MV-4-11 (cell line): Measurements from ENCODE around the gene APOBEC2.

Experiments
- DNase-seq: peaks from one replicate; lab custom pipeline; 2025; lab: John Stamatoyannopoulos, UW

The APOBEC2 gene

DNA sequence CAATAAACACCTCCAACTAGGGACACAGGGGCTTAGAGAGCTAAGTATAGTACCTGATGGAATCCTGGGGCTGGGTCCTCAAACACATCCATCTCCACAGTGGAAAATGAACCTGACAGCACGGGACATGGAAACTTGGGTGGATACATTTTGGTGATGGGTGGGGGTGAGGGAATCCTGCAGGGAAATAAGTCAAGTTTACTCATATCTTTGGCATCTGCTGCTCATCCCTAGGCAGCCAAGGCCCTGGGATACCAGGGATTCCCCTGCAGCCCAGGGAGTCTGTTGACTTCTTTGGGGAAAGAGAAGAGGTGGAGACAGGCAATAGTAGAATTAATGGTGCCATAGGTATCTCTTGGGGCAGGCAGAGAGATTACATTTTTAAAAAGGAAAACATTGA is 6.6 kb downstream of the APOBEC2 start:
- no peak for DNase-seq

DNA sequence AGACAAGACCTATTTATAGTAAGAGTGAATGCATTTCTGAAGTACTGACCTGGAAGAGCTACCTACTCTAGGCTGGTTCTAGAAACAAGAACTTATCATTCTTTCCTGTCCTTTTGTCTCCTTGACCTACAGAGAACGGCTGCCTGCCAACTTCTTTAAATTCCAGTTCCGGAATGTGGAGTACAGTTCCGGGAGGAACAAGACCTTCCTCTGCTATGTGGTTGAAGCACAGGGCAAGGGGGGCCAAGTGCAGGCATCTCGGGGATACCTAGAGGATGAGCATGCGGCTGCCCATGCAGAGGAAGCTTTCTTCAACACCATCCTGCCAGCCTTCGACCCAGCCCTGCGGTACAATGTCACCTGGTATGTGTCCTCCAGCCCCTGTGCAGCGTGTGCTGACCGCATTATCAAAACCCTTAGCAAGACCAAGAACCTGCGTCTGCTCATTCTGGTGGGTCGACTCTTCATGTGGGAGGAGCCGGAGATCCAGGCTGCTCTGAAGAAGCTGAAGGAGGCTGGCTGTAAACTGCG is 8.3 kb downstream of the APOBEC2 start:
- DNase-seq = no peak

DNA sequence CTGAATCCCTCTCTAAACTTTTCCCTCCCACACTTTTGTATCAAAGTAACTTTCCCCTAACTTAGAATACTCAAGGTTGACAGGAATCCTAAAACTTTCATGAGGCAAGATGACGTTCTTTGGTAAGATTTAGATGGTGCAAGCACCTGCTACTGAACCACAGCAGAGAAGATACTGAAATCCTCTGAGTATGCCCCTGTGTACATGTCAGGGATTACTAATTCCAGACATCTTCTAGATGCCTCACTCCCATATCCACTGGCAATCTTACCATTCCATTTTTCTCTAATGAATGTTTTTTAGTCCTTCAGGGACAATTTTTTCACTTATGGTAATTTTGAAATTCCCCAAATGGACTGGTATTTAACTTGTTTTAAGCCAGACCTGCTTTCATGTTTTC is 9.1 kb downstream of the APOBEC2 start:
- DNase-seq = no peak

DNA sequence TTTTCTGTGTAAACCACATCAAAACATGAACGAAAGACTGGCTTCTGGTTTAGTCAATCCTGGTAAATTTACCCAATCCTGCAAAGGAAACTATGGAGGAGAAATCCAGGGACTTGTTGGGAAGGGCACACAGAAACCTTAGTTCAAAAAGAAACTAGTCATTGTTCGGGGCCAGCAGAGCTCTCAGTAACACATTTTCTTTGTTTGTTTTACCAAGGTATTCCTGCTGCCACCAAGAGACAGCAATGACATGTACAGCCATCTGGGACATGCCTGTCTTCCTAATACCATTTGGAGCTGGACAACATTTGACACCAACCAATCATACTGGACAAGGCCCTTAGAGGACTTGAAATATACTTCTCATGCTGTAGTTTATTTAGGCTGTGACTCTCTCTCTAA is 10.9 kb downstream of the APOBEC2 start:
- no peak for DNase-seq

DNA sequence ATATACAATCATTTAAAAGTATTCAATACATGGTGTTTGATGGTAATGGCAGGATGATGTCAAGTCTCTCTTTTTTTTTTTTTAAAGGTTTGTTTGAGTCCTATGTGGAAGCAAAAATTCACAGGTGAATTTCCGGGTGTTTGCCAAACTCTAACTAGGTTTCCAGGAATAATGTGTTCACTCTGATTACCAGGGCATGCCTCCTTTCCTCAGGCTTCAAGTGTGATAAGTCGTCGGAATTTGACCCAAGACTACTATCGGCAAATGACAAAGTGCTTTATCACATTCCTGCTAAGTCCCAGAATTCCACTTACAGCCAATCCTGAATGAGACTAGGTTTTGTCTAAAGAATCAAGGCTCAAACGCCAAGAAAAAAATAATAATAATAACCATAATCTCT is 11.8 kb downstream of the APOBEC2 start:
- no peak for DNase-seq

DNA sequence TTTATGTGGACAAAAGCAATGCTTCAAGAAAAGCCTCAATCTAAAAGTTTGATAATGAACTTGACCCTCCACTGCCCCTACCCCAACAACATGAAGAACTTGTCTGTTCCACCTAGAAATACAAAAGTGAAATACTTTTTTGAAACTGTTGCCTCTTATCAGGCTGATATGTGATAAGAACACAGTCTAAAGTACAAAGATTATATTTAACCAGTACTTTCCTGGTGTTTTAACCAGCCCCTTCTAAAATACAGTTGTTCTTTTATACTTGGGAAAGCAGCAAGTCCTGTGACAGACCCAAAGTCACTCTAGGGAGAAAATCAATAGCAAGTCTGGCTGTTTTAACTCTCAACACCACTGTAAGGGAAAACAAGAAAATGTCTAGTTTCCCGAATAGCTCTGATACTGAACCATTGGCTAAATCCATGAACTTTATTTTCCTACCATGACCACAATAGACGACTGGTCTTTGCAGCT is 12.6 kb downstream of the APOBEC2 start:
- DNase-seq = no peak

DNA sequence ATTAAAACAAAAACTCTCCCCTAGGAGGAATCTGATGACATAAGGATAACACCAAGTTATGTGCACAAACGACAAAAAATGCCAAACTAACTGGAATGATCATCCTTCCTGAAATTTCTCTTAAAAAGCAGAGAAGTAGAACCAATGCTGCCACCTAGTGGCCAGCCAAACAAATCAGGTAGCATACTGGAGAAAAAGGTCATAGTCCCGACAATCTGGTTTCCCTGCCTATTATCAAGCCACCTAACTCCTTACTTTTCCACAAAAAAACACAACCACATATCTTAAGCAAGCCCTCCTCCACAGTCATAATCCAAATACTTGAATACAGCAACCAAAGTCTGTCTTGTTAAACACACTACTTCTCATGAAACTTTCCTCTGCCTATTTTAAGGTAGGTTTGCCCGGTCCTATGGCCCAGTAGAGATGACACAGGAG is 13.9 kb downstream of the APOBEC2 start:
- DNase-seq = peak; percentile 58

DNA sequence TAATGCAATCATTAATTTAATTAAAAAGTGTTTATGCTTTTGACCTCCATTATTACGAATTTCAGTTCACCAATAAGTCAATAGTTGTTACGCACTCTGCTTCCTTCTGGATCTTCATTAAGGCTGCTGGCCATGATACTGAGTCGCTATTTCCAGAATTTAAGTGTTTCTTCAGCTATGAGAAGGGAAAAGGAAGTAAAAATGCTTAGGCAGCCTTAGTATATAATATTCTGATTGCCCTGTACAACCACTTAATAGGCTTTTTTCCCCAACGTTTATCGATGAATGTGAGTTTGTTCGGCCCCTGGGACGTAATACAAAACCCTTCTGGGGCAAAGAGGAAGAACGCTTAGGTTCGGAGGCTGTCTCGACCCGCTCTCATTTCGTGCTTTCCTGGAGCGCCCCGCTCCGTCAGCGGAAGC is 18.5 kb downstream of the APOBEC2 start:
- no peak for DNase-seq

DNA sequence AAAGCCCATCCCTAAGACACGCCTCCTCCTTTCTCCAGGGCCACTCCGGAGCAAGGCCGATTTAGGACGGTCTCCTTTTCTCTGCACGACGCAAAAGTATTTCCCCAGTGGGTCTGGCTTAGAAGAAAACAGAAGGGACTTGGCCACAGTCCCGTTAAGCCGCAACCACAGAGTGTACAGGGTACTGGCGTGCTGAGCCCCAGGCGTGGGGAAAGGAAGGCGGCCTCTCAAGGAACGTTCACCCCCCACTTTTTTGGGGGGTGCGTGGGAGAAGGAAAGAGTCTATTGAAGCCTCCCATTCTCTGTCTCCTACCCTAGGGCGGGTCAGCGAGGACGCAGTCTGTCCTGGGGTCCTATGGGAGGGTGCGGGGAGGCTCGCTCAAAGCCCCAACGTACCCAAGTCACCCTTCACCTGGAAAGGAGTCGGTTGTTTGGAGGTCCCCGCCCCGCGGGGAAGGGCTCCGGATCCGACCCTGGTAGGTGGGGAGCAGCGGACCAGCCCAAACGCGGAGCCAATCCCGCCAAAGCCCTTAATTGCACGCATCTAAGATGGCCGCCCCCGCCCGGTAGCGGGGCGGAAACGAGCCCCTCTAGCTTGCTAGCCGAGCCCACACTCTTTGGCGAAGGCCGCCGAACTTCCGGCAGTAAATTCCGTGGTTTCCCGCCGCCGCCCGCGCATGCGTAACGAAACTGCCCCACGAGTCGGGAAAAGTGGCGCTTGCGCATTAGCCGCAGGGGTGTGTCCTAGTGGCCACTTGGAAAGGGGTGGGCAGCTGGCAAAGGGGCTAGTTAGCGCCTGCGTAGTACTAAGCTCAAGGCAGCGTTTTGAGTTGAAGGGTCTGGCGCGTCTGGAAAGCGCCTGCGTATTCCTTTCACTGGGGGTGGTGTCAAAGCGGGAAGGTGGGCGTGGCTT is 19.2 kb downstream of the APOBEC2 start, which contains the start of gene OARD1:
OARD1 (minus strand) TSS at position 434 of the 913 bp plus-strand sequence. CDS start 722 bp downstream, outside the sequence.
- peak; percentile 100 for DNase-seq

DNA sequence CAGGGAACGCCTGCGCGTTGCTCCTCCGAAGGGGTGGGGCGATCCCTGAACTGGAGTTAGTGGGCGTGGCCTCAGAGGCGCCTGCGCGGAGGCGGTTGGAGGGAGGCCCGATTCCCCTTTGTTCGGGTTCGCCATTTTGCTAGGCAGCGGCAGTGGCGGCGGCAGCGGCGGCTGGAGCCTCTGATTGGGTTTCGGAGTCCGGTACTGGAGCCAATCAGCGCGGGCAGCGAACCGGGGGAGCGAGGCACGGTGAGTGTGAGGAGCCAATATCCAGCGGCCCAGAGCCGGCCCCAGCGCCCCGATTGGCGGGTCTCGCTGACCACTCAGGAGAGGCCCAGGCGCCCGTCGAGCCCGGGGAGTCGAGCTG is 19.8 kb downstream of the APOBEC2 start, which contains the start of gene NFYA:
NFYA (plus strand) TSS at position 139 of the 367 bp plus-strand sequence. CDS start 6,116 bp downstream, outside the sequence.
- DNase-seq = no peak

DNA sequence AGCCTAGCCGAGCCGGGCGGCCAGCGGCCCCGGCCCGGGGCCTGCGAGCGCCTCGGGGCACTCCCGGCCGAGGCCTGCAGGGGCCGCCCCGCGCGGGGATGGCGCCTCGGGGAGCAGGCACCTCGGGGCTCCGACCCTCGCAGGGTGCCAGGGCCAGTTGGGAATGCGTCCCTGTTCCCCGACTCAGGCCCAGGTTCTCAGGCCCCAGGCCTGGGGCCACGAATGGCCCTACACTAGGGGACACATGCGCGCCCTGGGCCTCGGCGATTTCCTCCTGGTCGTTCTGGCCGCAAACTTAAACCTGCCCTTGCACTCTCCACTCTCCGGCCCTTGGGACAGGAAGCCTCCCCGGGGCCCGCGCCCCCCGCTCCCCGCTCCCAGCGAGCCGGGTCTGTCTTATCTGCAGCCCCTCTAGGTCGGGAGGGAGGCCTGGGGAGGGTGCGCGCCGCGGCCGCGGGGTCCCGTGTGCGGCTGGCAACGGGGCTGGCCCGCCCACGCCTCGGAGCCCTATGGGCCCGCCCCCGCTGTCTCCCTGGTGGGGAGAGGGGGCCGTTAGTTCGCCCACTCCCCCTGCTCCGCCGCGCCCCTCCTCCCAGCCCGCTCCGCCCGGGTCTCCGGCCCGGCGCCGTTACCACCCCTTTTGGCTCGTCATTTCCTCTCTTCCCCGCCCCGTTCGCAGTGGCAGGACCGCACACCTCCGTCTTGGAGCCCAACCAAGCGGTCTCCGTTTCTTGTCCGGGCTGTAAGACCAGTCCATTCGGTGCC is 20.4 kb downstream of the APOBEC2 start:
- peak; percentile 65 for DNase-seq

DNA sequence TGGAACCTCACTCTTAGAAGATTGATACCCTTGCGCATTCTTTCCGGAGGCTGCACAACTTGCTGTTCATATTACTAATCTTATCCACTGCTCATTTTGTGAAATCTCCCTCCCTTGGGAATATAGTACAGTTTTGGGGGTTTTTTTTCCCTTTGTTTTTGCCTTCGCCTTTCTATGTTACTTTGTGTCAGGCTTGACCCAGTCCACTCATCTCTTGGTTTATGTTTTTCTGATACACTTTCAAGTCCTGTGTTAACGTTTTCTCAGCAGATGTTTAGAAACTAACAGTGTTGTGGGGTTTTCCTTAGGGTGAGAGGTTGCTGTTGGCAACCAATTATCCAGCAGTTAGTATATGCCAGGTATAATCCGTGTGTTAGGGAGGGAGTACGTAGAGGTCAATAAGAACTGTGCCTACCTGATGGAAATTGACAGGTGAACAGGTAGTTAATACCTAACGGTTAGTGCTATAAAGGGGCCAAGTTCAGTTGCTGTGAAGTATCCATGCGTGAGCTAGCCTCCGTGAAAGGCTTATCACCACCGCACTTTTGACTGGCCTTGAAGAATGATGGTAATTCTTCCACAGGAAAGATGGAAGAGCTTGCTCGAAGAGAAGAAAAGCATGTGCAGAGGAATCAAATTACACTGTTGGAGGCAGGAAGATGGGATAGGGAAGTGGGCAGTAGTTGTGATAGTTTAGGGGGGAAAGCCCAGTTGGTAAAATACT is 21.1 kb downstream of the APOBEC2 start:
- DNase-seq = no peak

DNA sequence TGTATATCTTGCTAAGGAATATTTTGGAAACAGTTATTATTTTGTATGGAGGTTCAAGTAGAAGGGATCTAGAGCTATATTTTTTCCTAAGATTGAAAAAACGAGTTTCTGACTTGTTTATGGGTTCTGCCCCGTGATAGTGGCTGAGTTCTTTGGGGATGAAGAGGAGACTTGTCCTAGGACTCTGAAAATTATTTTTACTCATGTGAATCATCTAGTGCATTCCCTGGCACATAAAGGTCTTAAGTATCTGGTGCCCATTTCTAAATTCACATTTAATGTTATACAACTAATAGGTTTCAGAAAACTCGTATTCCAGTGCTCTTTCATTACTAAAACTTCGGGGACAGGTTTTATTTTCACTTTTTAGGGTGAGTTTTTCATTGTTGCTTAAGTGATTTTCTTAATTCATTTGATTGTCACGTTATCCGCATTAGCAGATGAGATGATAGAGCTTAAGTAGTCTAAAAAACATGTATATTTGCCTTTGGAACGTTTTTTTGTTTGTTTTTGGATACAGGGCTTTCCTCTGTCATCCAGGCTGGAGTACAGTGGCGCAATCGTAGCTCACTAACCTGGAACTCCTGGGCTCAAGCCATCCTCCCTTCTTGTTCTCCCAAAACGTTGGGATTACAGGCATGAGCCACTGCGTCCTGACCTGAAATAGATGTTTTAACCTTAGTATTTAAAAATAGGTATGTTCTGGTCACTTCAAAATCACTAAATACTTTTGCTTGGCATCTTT is 21.9 kb downstream of the APOBEC2 start:
- DNase-seq = peak; percentile 33

DNA sequence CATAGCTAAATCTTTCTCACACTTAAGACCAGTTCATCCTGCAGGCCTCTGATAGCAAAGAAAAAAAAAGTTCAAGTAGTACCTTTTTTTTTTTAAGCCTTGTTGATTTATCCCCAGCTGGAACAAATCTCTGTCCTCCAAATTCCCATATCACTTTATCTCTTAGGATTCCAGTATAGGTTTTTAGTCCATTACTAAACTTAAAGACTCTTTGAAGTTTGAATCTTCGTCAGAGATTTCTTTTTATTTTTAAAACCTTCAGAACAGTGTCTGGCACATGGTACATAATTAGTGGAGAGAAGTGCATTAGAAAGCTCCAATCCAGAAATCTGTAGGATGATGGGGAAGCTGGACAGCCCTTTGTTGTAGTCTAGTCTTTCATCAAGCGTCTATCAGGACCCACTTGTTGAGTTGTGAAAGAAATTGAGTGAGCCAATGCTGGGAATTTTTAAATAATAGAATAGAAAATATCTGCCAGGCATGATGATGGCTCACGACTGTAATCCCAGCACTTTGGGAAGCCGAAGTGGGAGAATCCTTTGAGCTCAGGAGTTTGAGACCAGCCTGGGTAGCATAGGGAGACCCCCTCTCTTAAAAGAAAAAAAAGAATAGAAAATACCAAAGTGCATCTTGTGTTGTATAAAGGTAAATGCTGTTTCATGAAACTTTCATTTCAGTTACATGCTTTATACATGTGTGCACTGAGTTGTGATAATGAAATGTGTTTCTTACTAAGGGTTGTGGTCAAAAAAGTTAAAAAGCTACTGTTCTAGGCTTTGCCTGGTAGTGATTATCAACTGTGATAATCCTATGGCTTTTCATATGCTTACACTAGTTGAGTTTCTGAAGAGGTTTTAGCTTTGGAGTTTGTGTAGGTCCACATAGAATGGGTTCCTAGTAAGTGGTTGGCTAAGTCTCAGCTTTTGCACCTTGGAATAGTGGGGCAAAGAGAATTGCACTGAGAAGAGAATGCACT is 22.9 kb downstream of the APOBEC2 start:
- no peak for DNase-seq

DNA sequence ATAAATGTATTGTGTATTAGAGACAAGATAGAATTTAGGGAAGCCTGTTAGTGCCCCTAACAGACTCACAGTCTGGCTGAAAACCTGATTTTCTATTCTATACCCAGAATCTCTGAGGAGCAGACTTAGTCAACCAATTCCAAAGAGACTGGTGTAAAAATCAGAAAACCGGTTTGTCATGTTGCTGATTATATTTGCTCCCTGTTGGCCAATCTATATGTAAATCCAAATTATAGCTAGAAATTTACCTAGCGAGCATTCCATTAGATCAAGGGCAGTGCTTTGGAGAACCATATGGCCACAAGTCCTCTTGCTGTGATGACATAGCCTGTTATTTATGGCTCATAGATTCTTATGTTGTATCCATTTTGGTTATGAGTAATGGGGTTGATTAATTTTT is 24.5 kb downstream of the APOBEC2 start:
- DNase-seq = no peak

DNA sequence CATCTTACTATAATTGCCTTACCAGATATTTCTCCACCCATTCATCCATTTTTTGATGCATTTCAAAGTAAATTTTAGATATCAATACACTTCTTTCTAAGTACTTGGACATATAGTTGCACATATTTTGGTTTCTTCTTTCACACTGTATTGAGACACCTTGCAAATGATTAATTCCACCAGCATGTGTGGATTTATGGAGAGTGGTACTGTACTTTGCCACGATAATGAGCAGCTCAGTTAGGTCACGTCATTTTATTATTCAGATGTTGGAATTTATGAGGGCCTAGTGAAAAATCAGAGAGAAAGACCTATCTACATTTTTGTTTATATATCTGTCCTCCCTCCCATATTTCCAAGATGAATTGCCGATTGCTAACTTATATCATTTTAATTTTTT is 25.1 kb downstream of the APOBEC2 start:
- DNase-seq = no peak

DNA sequence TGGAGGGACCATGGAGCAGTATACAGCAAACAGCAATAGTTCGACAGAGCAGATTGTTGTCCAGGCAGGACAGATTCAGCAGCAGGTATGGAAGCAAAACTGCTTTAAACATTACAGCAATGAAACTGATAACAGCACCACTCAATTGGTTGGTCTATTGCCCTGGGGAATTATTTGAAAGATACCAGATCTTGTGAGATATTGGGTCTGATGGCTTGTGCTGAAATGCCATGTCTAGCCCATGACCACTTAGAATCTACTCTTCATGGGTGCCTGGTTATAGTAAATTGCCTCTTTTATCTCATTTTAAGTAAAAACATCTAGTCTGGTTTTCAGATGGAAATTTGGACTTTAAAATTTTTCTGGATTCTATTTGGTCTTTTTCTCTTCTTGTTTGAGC is 26.1 kb downstream of the APOBEC2 start:
- DNase-seq = no peak

DNA sequence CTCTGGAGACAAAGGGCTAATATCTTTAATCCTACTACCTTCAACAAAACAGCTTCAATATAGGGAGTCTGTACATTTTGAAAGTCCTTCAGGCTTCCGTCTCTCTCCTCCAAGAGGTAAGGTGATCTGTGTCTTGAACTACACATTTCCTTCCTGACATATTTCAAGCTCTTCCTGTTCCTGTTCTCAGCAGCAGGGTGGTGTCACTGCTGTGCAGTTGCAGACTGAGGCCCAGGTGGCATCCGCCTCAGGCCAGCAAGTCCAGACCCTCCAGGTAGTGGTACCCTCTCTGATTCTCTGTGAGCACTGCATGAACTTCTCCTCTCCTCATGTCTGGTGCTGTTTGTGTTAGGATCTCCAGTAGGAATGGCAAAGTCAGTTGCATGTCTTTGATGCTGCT is 27.6 kb downstream of the APOBEC2 start:
- DNase-seq = no peak

DNA sequence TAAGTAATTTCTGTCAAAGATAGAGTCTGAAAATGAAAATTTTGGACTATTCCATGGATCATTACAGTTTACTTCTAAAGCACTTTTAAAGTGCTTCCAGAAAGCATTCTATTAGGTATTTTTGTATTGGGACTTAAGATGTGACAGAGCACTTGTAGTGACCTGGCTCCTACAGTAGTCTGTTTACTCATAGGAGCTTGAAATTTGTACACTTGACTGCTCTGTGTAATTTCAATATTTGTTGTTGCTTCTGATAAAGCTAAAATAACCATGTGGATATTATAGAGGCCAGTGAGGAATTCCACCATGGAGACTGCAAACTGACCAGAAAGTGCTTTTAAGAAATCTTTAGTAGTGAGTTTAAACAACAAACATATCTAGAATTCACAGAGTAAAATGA is 30.1 kb downstream of the APOBEC2 start:
- no peak for DNase-seq

DNA sequence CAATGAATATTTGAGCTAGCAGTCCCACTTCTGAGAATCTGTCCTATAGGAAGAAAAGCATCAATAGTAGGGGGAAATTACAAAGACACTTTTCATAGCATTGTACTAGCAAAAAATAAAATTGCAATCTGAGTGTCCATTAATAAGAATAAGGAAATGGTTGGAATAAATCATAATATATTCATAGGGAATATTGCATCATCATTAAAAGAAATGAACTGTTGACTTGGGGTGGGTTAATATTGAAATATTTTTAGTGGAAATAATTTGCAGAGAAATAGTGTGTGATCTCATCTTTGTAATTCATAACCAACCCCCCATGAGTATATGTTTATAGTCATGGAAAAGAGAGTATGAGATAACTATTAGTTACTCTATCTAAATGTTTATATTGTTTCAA is 32.2 kb downstream of the APOBEC2 start:
- DNase-seq = no peak
